GM21825 (cell line): ENCODE data around the gene LYL1.

Experiments
- ATAC-seq: cut with Tn5 transposase; IDR thresholded peaks from one replicate; pipeline ENCODE4 v1.9.1; 2021; ENCODE audit warnings: mild to moderate bottlenecking, moderate library complexity; ENCODE audit not compliant: unreplicated experiment

Gene LYL1

DNA sequence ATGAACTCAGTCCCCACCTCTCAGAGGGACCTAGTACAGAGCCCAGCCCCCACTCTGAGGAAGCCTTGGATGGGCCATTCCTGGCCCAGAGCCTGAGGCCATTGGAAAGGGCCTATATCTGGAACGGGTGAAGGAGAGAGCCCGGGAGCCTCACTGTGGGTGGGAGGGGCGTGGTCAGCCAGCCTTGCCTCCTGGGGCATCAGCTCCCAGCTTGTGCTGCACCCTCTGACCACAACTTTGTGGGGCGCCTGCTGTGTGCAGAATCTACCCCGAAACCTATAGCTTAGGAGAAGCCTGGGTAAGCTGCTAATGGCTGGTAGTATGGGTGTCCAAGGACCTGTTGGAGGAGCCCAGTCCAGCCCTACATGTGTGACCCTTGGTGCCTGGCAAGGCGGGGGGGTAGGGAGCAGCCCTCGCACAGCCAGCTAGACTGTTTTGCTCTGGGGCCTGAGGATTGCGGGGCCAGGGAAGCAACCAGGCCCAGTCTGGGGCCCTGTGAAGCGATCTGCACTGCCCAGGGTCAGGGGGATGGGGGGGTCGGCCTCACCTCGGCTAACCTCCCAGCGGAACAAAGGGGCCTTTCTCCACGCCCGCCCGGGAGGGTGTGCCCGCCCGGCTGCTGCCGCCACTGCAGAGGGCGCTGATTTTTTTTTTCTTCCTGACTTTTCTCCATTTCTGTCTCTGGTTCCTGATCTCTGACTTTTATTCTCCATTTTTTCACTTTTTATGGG lies 42.3 kb downstream of the LYL1 start:
- no peak for ATAC-seq

GRCh38 chr19:13058951-13059660 lies 43.6 kb downstream of the LYL1 start:
- ATAC-seq, result no peak

DNA sequence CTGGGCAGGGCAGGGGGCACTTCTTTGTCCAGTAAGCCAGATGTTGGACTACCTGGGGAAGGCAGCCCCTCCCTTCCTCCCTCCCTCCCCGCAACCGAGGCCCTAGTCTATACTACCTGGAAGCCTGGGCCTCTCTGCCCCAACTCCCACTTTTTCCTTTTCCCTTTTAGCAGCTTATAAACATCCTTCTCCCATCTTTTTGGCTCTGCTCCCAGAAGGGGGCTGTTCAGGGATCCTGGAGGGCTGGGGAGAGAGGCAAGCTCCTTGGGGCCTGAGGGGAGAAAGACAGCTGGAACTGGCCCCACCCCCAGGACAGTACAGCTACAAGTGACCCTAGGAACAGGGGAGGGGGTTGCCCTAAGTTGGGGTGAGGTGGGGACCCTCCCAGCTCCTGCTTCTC lies 44.9 kb downstream of the LYL1 start:
- ATAC-seq, result no peak

DNA sequence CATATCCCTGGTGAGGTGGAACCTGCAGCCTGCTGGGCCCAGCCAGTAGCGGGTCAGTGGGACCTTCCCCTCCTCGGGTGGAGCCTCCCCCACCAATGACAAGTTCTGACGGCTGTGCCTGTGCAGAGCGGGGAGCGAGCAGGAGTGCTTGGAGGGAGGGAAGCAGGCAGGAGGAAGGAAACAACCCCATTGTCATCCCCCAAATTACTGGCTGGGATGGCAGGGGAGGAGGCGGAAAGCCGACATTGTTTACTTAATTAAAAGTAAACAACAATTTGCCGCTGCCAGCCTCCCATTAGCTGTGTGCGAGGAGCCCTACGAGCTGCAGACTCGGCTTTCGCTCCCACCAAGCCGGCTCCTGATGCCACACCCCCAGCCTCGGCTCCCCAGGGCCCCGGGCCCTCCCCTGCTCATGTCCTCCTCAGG lies 45.5 kb downstream of the LYL1 start:
- no peak for ATAC-seq

- no peak for ATAC-seq
Measured at GRCh38 chr19:13056052-13056660, 46.5 kb downstream of the LYL1 start.

GRCh38 chr19:13055213-13056051 lies 47.2 kb downstream of the LYL1 start:
- no peak for ATAC-seq

DNA sequence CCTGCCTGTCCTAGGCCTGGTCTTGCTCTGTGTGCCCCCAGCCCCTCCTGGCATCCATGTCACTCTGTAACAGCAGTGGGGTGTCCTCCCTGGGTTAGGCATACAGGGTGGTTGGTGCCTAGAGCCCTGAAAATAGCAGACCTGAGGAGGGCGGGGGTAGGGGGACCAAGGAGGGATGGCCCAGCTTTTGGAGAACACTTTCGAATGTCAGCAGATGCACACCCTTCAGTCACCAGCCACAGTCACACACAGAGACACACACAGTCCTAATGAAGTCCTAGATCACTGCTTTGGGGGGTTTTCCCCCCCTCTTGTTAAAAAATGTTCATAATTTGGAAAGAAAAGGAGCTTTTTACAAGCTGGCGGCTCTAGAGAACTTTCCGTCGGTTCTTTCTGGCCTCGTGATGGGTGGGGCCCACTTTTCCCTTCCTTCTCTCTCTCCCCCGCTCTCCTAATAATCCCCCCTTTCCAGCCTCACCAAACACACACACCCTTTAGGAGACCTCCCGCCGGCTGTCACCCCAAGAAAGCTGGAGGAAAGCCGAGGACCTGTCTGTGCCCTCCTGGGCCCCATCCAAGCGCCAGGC lies 47.9 kb downstream of the LYL1 start:
- no peak for ATAC-seq

GRCh38 chr19:13053761-13054625 lies 48.7 kb downstream of the LYL1 start:
- no peak for ATAC-seq

GRCh38 chr19:13053238-13053637 lies 49.4 kb downstream of the LYL1 start:
- ATAC-seq, result no peak

- ATAC-seq, result no peak
Measured at GRCh38 chr19:13052447-13053175, 50.0 kb downstream of the LYL1 start.

DNA sequence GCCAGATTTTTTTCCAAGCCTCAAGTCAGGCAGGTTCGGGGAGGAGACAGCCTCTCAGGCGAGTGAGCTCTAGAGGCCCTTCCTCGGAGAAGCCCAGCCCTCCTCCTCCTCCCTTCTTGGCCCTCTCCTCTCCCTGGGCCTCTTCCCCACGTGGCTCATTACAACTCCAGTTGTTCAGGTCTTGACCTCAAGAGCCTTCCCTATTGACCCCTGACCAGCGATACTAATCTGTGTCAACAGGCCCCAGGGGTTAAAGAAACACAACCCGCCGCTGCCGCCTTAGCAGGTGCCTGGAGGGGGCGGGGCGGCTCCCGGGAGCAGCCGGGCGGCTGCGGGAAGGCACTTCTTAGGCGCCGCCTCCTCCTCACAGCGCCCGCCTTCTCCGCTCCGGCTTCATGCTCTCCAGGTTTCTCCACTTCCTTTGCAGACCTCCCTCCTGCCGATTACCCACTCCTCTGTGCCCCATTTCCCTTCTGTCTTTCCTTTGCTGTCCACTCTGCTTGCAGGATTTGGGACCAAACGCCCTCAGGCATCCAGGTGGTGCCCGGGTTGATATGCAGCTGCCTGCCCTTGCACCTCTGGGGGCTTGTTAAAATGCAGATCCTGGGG lies 51.0 kb downstream of the LYL1 start:
- no peak for ATAC-seq

DNA sequence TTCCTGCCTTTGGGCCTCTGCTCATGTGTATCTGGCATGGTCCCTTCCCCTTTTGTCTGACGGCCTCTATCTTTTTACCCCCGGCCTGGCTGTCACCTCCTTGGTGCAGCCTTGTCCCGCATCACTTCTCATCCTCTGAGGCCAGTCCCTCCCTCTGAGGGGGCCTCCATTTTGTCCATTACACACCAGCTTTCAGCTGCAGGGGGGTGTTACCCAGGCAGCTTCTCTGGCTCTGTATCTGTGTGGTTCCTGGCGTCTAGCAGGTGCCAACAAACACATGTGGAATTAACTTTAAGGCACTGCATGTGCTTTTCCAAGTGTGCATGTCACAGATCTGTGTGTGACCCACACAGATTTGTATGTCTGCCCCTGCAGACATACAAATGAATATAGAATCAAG lies 52.4 kb downstream of the LYL1 start:
- no peak for ATAC-seq
